ENCODE results near the gene MACROD2. TPM values are rescaled to one million over a fixed set of nuclear protein-coding genes. Genes with fewer than 3 reads are reported as not detected.

The MACROD2 gene
- total RNA-seq, 1 donor from 2014 or later = 0.13 TPM

GRCh38 chr20:15639839-15640238 lies 1644.5 kb downstream of the MACROD2 start:
- DNase-seq (ENCODE audit: low read depth in 2 of 2) = no peak

DNA sequence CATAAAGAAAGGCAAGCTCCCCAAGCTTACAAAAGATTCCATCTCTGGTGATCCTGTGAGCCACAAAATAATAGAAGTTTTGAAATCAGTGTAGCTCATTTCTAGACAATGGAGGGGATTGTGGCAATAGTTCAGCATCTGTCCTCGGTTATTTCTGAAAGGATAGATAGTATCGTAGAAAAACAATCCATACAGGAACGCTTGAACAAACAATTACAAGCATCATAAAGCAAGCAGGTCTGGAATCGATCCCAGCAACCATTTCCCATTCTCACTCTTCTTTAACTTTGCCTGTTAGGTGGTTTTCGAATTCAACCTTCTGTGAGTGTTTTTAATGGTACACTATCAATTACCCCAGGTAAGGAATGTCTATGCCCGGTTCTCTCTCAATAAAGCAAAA lies 1646.8 kb downstream of the MACROD2 start:
- peak; percentile 12 to 48 for DNase-seq (ENCODE audit: low read depth in 2 of 2)

- peak in 1 of 2 donors; percentile 65 for DNase-seq (ENCODE audit: low read depth in 2 of 2)
Measured at GRCh38 chr20:15642676-15643075, 1647.4 kb downstream of the MACROD2 start.

DNA sequence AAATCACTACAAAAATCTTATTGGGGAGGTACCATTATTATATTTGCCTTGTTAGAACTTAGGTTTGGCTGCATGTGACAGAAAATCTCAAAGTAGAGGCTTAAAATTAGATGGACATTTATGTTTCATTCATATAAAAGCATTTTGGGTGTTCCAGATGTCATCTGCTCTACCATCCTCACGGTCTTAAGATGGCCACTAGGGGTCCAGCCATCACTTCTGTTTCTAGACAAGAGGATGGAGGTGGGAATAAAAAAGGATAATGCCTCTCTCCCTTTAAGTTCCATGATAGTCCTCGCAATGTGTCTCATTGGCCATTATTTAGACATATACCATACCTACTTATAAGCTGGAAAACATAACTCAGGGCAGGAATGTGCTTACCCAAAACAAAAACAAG lies 1648.4 kb downstream of the MACROD2 start:
- peak in 1 of 2 donors; percentile 5 for DNase-seq (ENCODE audit: low read depth in 2 of 2)

DNA sequence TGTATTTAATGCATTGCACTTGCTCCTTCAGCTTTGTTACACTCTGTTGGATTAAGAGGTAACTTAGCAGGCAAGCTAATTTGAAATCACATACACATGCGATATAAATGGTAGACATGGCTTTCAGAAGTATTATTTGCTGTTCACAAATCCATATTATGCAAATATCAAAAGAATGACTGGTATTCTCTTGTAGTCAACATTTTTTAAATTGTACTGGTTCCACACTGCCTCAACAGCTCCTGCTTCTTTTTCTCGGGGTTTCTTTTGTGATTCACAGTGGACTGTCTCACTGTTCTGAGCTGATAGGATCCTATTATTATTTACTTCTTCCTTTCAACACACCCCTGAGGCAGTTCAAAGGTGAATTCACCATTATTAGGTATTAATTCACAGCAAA lies 1650.5 kb downstream of the MACROD2 start:
- no peak for DNase-seq (ENCODE audit: low read depth in 2 of 2)

GRCh38 chr20:15653396-15654207 lies 1658.3 kb downstream of the MACROD2 start:
- no peak for DNase-seq (ENCODE audit: low read depth in 2 of 2)

DNA sequence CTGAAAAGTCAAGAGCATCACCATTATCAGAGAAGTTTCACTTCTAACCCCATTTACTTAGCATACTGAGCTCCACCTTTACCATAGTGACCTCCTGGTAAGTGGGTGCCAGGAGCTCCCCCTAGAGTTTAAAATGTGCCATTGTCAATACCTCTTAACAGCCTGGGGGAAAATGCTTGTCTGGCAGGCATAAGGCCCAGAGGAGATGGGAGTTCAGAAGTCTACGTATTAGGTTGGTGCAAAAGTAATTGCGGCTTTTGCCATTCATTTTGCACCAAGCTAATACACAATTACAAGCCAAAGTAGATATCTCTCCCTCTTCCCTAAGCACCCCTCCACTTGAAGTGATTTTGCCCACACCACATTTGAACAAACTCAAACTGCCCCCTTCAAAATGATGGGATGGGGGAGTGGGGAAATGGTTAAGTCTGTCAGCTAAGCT lies 1658.9 kb downstream of the MACROD2 start:
- DNase-seq (ENCODE audit: low read depth in 2 of 2) = peak; percentile 48 to 69

DNA sequence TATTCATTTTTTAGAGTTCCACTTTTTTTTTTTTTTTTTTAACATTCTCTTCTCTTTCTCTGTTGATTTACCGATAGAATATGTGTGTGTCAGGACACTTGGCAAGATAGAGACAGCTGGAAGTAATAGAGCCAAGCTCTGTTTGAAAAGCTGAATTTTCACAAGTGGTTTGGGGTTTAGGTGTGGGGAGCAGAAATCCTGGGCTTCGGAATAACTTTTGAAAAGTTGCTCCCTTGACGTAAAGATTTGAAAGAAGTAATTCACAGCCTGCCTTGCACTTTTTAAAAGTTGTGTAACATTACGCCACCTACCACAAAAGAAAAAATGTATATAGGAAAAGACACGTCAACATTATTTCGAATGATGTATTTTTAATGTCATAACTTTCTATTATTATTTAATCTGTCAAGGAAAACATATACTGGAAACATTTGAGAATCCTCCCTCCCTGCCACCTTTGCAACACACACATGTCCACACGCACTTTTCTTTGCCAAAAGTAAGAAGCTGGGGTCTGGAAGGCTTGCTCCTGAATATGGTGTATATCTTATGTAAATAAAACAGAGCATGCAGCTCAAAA lies 1660.1 kb downstream of the MACROD2 start:
- no peak for DNase-seq (ENCODE audit: low read depth in 2 of 2)

- no peak for DNase-seq (ENCODE audit: low read depth in 2 of 2)
Measured at GRCh38 chr20:15656124-15656523, 1660.8 kb downstream of the MACROD2 start.

DNA sequence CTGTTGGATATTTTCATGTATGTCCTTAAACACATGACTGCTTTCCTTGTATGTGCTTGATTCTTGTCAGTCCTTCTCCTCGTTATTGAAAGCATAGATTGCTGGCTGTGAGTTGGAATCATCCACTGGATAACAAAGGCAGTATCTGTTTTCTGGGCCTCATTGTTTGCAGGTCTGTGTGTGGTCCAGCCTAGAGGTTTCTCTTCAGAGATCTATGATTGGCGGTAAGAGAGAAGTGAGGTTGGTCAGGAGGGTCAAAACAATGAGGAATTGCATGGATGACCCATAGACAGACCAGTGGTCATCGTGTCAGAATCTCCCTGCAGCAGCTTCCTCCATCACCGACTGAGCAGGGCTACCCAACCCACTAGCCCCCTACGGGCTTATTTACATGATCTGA lies 1663.0 kb downstream of the MACROD2 start:
- no peak for DNase-seq (ENCODE audit: low read depth in 2 of 2)

DNA sequence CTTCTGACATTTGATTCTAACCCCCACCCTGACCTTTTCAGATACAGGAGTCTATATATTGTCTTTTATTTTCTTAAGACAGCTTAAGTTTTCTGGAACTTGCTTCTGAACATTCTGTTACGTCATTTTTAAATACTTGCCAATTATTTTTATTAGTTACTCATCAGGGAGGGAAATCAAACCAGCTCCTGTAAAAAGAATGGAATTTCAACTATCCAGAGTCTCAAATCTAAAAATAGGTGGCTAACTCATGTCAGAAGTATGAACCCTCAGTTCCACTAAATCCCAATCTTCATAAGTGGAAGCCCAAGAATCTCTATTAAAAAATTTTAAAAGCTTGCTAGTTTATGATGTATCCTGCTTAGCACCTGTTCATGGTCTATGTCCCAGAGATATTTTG lies 1677.9 kb downstream of the MACROD2 start:
- DNase-seq (ENCODE audit: low read depth in 2 of 2) = peak in 1 of 2 donors; percentile 30

GRCh38 chr20:15674253-15675060 lies 1679.1 kb downstream of the MACROD2 start:
- DNase-seq (ENCODE audit: low read depth in 2 of 2) = no peak

DNA sequence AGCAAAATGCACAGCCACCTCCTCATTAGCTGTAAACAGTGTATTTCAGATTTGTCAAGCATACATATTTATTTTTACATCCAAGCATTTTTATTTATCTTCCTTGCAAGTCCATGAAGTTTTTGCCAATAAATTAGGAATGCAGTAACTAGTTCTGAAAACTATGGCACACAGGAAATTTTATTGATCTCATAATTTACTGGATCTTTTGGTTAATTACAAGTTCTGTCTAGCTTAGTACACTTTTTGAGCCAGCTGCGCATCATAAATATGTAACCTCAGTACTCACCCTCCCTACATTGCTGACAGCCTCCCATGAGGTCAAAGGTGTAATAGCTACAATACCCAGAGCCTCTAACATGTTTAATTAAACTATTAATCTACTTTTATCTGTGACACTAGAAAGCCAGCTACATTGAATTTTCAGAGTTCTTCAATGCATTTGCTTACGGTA lies 1679.8 kb downstream of the MACROD2 start:
- DNase-seq (ENCODE audit: low read depth in 2 of 2) = no peak

DNA sequence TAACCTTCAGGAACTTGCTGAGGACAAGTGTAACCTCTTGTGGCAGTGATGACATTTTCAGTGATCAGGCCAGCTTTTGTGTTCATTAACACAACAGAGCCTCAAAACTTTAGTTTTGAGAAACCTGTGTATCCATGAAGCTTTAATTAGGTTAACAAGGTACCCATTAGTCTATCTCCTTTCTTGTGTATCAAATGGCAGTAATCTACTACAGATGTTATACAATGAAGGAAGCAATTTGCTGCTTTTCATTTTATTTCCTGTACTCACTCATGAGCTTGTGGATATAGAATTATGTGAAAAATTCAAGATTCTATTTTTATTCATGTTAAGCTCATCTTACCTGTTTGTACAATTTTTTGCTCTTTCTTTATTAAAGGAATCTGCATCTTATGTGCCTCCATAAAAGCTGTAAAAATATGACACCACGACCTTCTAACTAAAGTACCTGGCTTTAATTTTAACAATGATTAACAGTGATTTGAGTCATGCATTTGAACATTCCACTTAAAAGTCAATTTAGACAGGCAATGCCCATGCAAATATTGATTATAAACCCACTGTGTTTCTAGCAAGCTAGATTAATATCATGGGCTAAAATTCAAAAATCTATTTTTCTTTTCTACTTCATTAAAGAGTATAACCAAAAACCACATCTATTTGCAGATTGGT lies 1680.6 kb downstream of the MACROD2 start:
- no peak for DNase-seq (ENCODE audit: low read depth in 2 of 2)

- no peak for DNase-seq (ENCODE audit: low read depth in 2 of 2)
Measured at GRCh38 chr20:15676815-15677214, 1681.5 kb downstream of the MACROD2 start.

- DNase-seq (ENCODE audit: low read depth in 2 of 2) = peak in 1 of 2 donors; percentile 24
Measured at GRCh38 chr20:15682690-15683089, 1687.4 kb downstream of the MACROD2 start.

GRCh38 chr20:15692570-15692969 lies 1697.3 kb downstream of the MACROD2 start:
- DNase-seq (ENCODE audit: low read depth in 2 of 2) = no peak

DNA sequence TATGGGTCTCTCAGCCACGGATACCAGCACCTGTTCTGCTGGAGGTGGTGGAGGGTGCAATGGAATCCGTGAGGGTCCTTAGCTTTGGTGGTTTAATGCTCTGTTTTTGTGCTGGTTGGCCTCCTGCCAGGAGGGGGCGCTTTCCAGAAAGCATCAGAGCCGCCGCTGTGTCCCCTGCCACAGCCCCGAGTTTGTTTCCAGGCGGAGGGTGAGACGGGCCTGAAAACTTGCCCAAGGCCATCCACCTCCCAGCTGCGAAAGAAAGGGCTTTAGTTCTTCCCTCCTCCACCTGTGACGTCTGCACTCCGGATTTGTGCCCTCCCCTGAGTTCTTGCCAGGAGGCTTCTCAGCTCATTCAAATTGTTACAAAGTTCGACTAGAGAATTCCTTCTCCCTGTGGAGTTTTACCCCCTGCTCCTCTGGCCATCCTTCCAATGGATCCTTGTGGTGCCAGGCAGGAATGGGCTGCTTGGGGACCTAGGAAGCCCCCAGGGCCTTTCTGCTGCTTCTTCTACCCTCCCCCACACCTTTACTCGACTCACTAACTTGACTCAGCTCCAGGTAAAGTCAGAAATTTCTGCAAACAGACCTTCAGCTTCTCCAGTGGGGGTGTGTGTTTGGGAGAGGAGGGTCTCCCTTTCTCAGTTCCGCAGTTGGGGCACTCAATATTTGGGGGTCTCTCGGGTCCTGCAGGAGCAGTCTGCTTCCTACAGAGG lies 1704.3 kb downstream of the MACROD2 start:
- no peak for DNase-seq (ENCODE audit: low read depth in 2 of 2)

- DNase-seq (ENCODE audit: low read depth in 2 of 2) = no peak
Measured at GRCh38 chr20:15700147-15700765, 1704.9 kb downstream of the MACROD2 start.

- no peak for DNase-seq (ENCODE audit: low read depth in 2 of 2)
Measured at GRCh38 chr20:15702161-15702560, 1706.8 kb downstream of the MACROD2 start.
